Anterior cingulate cortex (tissue), 58 donors: ENCODE measurements around the gene KRTAP4-9.
"Not testable (repeated sequence)": the region's sequence is repeated elsewhere in the genome, so short reads cannot be mapped to it uniquely, and the experiment has no call there.

Source experiments
- DNase-seq, 58 donors: peaks; one replicate each; lab custom pipeline; 2025; lab: John Stamatoyannopoulos, UW

The KRTAP4-9 gene

GRCh38 chr17:41088760-41089352, 16.3 kb upstream of the KRTAP4-9 start:
- not testable (repeated sequence) for DNase-seq

- DNase-seq: no peak
Observed at GRCh38 chr17:41096055-41096454, 9.1 kb upstream of the KRTAP4-9 start.

- DNase-seq: no peak
Observed at GRCh38 chr17:41098042-41098441, 7.1 kb upstream of the KRTAP4-9 start, which contains the start of gene KRTAP4-8. KRTAP4-8 (minus strand) TSS chr17:41098142; CDS start chr17:41098084, 58 bp downstream.

- no peak for DNase-seq
Observed at GRCh38 chr17:41098481-41098880, 6.7 kb upstream of the KRTAP4-9 start.

- DNase-seq: not testable (repeated sequence)
Observed at GRCh38 chr17:41099682-41100480, 5.3 kb upstream of the KRTAP4-9 start.

- DNase-seq: no peak
Observed at GRCh38 chr17:41101586-41102259, 3.5 kb upstream of the KRTAP4-9 start, which contains the start of gene KRTAP4-16. KRTAP4-16 (minus strand) TSS chr17:41102209; CDS start chr17:41102209, 0 bp downstream.

- no peak for DNase-seq
Observed at GRCh38 chr17:41103896-41104295, 1.3 kb upstream of the KRTAP4-9 start.

- not testable (repeated sequence) for DNase-seq
Observed at GRCh38 chr17:41104386-41105038, 677 bp upstream of the KRTAP4-9 start.

- no peak for DNase-seq
Observed at GRCh38 chr17:41107941-41108450, 2.8 kb downstream of the KRTAP4-9 start.

- DNase-seq: not testable (repeated sequence)
Observed at GRCh38 chr17:41108728-41109386, 3.7 kb downstream of the KRTAP4-9 start.

GRCh38 chr17:41111151-41111885, 6.1 kb downstream of the KRTAP4-9 start:
- no peak for DNase-seq

- DNase-seq: no peak
Observed at GRCh38 chr17:41116297-41116696, 11.1 kb downstream of the KRTAP4-9 start.

GRCh38 chr17:41117846-41118386, 12.7 kb downstream of the KRTAP4-9 start, which contains the start of gene KRTAP4-11:
KRTAP4-11 (minus strand) TSS chr17:41118373; CDS start chr17:41118315, 58 bp downstream.
- not testable (repeated sequence) for DNase-seq

- DNase-seq: no peak
Observed at GRCh38 chr17:41118721-41119120, 13.5 kb downstream of the KRTAP4-9 start.

- peak in 1 of 58 donors; percentile 1 for DNase-seq
Observed at GRCh38 chr17:41119696-41120690, 14.8 kb downstream of the KRTAP4-9 start.

- no peak for DNase-seq
Observed at GRCh38 chr17:41121742-41122141, 16.6 kb downstream of the KRTAP4-9 start.

GRCh38 chr17:41123292-41123990, 18.3 kb downstream of the KRTAP4-9 start:
- DNase-seq: not testable (repeated sequence)
